ENCODE measurements around the gene ADAMTS17.
"Not testable (repeated sequence)": the region's sequence is repeated elsewhere in the genome, so short reads cannot be mapped to it uniquely, and the experiment has no call there.

The ADAMTS17 gene

DNA sequence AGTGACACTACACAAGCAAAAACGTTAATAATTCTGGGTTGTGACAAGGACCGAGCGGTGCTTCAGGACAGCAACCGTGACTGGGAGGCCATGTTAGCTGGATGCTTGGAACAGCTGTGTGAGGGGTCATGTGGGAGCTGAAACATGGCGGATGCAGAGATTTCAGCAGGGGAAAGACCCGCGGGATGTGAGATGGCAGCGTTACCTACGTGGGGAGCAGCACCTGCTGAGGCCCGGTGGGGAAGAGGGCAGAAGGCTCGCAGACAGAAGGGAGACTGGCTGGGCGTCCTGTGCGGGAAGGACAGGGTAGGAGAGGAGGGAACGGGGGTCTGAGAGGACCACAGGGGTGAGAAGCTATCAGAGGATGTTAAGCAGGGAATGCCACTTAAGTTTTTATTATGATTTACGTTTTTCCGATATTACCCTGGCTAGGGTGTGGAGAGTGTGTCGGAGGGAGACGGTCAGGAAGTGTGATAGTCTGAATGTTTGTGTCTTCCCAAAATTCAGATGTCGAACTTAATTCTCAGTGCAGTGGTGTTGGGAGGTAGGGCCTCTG lies 379.7 kb downstream of the ADAMTS17 start:
- no peak for DNase-seq

DNA sequence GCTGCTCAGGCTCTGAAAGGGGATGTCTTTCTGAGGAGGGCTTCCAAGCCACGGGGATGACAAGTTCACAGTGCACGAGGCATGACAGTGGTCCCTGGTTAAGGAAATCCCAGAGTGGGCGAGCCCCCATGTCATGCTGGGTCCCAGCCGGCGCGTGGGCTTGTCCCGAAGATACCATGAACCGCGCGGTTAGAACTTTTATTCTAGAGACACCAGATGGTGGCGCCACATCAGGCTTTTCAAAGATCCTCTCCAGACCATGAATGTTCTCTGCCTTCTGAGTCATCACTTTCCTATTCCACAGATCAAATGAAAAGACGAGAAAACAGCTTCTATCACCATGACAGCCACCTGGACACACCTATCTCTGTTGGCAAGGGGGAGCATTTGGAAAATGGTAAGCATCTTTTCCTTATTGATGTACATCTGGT lies 380.7 kb downstream of the ADAMTS17 start:
- DNase-seq: no peak

DNA sequence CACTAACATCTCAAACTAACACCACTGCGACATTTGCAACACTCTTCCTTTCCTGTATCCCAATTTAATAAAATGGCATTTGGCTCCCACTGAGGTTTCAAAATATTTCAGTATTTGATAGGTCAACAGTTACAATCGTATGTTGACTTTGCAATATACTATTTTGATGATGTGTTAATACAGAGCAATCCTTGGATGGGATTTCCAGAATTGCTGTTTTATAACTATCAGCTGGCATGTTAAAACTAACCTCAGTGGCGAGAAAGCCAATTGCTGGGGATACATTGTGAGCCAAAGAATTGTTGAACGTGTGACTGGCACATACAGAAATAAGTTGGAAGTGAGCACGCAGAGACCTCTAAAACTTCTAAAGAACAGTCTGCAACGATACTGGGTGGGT lies 382.4 kb downstream of the ADAMTS17 start:
- DNase-seq: no peak

DNA sequence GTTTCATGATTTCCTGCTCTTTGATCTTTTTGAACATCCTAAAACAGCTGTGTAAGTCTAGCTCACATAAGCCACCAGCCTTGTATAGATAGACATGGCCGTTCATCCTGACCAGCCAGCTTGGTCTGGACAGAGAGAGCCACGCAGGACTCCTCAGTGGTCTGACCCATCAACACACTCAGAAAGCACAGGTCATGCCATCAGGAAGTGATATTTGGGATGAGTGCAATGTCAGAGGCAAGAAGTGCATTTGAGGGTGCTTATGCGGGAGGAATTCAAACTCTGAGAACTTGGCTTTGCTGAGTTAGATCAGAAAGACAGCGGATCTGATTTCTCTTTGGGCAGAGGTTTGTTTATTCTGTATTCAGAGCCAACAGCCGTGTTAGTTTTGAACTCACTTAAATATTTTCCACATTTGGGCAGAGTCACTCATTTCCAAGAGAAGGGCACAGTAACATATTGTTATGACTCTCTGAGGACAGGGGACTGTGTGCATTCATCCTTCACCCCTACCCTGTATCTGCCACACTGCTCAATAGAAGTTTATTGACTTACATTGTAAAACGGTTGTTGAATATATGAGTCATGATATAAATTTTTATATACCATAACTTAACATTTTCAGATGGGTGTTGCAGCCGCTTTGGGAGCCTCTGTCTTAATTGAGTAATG lies 383.2 kb downstream of the ADAMTS17 start:
- DNase-seq: no peak

DNA sequence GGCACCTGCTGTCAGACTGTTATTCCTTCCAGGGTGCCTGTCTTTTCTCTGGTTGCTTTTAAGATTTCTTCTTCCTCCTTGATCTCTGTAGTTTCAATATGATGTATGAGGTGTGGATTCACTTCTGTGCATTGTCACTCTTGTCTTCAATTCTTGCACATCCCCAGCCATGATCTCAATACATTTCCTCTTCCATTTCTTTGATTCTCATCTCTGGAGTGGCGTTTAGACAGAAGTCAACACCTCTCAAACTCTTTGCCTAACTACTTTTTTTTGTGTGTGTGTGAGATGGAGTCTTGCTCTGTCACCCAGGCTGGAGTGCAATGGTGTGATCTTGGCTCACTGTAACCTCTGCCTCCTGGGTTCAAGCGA lies 384.1 kb downstream of the ADAMTS17 start:
- DNase-seq: no peak

DNA sequence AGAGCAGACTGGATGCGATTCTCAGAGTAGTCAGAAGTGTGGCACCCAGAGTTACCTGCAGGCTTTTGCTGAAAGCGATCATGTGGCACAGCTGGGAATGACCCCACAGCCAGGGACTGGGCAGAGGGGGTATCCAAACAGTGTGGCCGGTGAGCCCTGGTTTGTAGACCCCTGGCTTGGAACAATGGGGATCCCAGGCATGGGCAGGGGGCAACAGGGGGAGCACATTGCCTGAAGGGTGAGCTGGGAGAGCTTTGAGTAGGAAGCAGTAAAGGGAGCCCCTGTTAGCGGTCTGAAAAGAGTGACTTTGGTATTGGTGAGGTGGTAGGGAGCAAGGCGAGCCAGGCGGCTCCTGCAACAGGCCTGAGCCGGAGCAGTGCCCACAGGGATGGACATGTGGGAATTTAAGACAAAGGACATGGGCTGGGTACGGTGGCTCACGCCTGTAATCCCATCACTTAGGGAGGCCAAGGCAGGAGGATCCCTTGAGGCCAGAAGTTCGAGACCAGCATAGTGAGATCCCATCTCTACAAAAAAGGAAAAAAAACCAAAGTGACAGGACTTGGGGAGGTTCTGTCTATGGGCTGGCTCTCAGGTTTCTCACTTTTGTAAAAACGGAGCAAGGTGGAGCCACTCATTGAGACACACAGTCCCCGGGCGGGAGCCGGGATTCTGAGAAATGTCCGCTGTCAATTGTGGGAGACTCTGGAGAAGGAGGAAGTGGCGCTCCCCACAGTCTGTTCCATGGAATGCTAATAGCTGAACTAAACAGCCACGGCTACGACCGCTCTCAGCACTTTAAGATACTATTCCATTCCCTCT lies 384.7 kb downstream of the ADAMTS17 start:
- no peak for DNase-seq

DNA sequence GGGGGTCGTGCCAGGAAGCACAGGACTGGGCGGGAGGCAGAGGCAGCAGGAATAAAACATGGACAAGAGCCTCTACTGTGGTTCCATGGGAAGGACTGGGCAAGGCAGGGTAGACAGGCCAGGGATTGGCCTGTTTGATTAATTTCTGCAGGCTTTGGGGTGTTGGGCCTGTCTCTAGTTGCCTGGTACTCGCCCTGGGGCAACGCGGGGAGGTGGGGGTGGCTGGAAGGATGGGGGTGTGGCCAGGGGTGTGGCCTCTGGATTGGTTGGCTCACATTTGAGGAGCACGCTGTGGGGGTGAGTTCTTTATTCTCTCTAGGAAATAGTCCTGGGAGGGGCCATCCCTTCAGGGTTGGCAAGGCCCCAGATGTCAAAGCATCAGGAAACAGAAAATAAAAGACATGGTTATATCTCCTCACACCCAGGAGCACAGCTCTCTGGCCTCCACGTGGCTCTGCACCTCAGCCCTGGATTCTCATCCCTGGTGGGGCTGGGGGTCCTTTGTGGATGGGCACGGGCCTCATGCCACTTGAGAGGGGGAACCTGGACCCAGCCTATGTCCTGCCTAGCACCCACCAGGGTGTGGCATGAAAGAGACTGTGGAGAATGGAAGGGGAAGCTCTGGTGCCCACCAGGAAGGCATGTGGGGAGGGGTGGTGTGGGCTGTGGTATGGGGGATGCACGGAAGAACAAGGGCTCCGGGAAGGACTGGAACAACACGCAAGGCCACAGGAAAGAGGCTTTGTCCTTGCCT lies 385.6 kb downstream of the ADAMTS17 start:
- no peak for DNase-seq

DNA sequence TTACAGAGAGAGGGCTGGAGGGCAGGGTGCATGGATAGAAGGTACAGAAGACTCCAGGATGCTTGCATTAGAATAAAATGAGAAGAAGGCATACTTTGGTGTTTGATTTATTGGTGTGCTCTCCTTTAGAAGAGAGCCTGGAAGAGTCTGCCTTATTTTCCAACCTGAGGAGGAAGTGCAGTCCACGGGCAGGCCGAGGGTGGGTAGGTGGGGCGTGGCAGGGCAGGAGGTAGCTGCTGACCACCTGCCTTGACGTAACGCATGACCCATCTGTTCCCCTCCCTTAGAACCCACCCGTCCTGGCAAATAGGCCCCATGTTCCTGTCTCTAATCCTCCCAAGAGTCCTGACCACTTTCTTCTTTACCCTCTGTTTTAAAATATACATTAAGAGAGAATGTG lies 386.2 kb downstream of the ADAMTS17 start:
- DNase-seq: no peak

DNA sequence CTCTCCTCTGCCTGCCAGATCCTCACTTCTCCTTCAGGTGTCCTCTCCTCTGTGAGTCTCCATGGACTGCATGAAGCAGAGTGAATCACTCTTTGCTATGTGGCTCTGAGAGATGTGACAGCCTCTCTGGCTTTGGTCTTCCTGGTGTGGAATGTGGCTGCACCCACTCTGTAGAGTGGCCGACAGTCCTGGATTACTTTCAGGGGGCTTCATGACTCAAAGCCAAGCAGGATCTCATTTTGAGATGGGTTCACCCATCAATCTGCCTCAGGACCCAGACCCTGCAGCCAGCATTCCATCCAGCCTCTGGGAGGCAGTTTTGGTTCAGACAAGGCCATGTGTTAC lies 386.6 kb downstream of the ADAMTS17 start:
- no peak for DNase-seq

DNA sequence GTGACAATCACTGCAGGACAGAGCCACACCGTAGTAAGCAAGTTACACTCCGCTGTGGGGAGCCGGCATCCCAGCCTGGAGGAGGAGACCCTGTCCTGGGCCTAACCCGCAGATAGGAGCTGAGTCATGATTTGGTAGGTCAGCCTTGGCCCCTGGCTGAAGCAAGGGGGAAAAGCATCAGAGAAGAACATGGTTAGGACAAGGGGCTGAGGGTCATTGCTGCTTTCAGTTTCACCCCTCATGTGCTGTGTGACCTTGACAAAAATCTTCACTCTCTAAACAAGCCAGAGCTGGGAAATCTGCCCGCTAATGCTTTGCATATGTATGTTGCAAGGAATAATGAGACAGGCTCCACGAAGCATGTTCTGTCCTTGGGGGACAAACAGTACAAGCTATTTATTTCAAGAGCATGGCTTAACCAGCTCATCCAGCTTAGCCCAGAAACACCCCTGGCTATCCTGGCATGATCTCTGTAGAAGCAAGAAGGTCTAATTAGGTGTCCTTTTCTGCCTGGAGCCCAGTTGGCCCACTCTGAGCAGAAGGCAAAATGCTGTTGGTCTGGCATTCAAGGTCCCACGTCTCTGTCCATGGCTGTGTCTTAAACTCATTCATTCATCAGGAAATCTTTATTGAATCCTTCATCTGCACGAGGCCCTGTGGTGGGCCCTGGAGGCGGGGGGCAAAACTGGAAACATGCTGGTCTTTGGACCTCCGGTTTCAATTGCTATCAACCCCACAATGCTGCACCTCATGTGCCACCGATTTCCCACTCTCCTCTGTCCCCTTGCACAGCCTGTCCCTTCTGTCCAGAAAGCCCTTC lies 387.2 kb downstream of the ADAMTS17 start:
- no peak for DNase-seq

DNA sequence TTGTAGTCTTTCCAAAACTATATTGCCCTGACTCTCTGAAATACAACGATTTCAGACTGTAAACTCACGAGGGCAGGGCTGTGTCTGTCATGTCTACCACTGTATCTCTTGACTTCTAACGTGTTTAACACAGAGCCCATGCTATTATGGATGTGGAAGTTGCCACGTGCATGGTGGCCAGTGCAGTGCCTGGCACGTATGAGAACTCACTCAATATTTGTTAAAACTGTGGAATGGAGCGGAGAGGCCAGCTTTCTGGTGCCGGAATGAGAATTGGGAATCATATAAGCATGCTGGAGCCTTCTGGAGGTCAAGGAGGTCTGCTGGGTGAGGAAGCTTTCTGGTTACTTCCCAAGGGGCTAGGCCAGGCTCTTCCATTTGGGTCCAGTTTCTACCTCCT lies 387.9 kb downstream of the ADAMTS17 start:
- no peak for DNase-seq

DNA sequence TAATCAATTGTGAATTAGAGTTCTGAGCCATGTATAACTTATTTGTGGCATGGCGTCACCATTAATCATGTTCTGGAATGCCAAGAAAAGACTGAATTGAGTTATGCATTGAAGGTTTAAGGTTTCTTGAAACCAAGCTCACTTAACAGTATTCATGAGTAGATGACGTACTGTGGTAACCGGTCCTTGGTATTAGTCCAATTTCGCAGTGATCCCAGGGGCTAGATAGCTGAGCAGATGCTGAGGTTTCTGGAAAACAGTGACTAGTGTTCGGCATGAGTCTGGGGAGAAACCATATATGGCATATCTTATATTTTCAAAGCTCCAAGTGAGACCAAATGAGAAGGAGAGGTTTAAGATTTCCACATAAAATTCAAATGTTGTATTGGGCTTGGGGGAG lies 390.3 kb downstream of the ADAMTS17 start:
- DNase-seq: no peak

DNA sequence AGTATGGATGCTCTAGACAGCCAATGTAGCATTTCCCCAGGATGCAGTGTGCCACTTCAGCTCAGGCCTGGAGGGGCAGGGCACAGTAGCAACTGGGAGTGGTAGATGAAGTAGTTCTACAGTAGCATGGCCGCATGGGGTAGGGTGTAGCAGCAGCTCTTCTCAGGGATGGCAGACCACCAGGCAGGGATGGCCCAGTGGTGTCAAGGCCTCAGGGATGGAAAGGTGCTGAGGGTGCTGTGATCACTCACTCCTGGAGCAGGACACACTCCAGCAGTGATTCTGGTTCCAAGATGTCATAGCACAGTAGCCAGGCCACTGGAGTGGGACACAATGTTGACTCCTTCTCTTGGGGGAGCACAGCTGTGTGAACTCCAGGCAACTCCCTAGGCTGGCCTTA lies 397.6 kb downstream of the ADAMTS17 start:
- no peak for DNase-seq

DNA sequence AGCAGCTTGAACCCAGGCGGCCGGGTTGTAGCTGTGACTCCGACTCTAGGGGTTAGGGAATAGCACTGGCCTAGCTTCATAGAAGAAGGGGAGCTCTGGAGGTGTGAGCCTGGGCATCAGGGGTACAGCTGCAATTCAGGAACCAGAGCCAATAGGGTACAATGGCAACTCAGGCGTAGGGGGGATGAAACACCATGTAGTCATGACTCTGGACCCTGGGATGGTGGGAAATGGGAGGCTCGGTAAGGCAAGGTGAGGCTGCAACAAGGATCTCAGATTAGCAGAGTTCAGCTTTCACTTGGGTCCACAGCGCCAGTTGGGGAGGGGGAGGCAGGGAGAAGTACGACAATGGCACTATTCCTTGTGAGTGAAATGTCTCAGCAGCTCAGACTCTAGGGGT lies 398.3 kb downstream of the ADAMTS17 start:
- no peak for DNase-seq

DNA sequence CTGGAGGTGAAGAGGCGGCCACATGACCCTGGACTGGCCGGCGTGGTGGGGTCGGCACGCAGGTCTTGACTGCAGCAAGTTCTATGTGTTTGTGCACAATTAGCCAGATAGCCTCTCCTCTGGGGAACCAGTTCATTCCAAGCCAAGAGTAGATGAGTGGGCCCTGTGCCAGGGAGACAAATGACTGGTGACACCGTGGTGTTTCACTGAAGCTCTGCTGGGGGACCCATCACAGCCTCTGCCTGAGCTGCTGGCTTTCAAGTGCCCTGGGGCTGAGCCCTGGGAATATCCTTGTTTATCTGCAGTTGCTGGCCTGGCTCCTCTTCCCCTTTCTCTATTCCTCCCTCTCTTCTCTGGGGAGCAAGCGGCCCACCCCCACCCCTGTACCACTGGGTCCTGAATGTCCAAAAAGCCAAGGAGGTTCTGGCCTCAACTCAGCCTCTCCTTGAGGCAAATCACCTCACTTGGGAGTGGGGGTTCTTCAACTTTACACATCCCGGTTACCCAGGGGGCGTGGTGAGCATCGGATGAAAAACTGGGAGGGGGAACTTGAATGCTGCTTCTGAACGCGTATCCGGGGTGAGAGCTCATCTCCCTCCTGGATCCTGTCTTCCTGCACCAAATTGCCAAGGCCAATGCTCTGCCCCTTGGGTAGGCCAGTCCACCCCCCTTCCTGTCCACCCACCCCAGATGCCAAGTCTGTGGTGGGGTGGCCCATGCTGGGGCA lies 408.9 kb downstream of the ADAMTS17 start:
- no peak for DNase-seq

DNA sequence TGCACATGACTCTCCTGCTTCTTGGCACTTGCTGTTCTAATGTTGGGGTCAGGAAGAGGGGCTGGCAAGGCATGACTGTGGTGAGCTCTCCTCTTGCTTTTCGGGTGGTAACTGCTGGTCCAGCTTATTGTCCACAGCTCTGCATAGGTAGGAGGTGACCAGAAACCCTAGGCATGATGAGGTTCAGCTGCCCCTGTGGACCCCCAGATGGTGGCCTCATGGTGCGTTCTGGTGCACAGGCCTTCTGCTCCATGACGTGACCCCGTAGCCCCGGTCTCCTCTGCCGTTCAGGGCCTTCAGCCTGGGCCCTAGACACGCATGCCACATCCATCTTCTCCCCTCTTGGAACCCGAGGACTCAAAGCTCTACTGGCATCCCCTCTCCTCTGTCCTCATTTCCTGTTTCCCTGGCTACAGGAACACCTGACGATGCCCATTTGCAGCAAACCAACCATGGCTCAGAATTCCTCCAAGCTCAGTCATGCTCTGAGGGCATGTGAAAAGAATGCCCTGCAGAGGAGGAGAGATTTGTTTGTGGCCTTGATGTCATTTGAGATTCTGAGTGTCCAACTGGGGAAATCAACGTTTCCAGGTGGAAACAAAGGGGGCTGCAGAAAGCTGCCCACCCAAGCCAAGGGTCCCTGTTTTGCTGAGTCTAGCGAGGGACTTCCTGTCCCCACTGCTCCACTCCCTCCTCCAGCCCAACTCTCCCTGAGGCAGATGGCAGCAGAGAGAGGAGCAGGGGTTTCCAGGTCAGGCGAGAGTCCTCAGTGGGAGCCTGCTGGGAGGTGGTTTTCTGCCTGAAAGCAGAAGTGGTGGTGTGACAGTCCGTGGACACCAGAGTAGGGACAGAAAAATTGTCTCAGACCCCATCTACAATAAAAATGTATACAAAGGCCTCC lies 409.8 kb downstream of the ADAMTS17 start:
- DNase-seq: no peak

DNA sequence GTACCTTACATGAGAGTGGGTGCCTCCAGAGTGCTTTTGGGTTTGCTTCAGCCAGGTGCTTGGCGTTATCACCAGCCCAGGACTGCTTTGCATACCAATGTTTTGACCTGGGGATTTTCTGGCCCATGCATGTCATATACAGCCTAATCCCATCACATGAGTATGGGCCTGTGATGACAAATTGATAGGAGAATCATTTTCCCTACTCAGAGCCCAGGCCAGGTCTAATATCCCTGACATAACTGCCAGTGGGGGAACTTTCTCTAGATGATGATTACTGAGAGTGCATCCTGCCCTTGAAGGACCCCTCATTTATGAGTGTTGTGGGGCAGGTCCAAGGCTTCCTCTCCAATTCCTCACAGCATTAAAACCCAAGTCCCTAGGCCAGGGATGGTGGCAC lies 411.1 kb downstream of the ADAMTS17 start:
- DNase-seq: no peak

DNA sequence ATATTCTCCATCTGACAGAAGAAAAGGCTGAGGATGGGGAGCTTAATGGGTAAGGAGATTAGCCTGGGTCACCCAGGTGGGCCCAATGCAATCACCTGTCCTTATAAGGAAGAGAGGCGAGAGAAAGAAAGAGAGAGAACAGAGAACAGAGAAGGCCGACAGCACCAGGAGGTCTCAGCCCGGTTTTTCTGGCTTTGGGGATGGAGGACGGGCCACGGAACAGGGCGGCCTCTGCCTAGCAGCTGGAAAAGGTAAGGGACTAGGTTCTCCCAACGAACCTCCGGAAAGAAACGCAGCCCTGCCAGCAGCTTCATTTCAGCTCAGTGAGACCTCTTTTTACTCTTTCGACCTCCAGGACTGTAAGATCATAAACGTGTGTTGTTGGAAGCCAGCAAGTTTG lies 412.5 kb downstream of the ADAMTS17 start:
- DNase-seq: no peak

DNA sequence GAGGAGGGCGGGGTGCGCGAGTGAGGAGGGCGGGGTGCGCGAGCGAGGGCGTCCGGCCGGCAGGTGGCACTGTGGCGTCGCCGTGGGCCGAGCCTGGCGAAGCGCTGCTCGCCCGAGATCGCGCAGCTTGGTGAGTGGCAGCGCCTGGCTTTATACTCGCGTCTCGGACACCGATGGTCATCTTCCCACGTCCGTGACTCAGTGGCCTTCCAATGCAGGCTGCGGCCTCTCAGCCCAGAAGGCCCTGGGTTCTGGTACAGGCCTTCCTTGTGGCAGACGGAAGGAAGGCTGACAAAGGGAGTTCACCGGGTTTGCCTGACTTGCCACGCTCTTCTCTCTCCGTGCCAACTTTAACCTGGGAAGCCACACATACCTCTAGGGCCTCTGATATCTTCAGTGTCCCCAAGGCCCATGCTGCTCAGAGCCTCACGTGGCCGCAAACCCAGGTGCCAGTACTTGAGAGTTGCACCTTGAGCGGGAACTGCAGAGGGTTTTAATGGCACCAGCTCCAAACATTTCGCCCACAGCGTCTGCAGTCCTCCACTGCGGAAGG lies 413.3 kb downstream of the ADAMTS17 start:
- peak; percentile 67 for DNase-seq

DNA sequence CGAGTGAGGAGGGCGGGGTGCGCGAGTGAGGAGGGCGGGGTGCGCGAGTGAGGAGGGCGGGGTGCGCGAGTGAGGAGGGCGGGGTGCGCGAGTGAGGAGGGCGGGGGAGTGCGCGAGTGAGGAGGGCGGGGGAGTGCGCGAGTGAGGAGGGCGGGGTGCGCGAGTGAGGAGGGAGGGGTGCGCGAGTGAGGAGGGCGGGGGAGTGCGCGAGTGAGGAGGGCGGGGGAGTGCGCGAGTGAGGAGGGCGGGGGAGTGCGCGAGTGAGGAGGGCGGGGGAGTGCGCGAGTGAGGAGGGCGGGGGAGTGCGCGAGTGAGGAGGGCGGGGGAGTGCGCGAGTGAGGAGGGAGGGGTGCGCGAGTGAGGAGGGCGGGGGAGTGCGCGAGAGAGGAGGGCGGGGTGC lies 415.2 kb downstream of the ADAMTS17 start:
- not testable (repeated sequence) for DNase-seq
